K562 (cell line): ENCODE results near the gene CBS. TPM values are rescaled to one million over a fixed set of nuclear protein-coding genes. Genes with fewer than 3 reads are reported as not detected.
"Not testable (repeated sequence)": the region's sequence is repeated elsewhere in the genome, so short reads cannot be mapped to it uniquely, and the experiment has no call there.

Source experiments
- ATAC-seq: fragments of 200-7000 bp; cut with Tn5 transposase; 3 replicates; pipeline ENCODE4 v1.9.1; 2020; ENCODE audit warnings: moderate library complexity
- BruUV-seq: library from RNA; stranded (reverse); fragments of 400-500 nt; replicated peaks from 2 replicates; lab custom pipeline; 2021; lab: Mats Ljungman, UMichigan
- CTCF ChIA-PET: fragments of 300-600 bp; formaldehyde crosslinking; extraction: SDS; loops from one replicate; lab custom pipeline; 2021; ENCODE audit warnings: low intra/inter-chr PET ratio; lab: Yijun Ruan, JAX
- POLR2A ChIA-PET: fragments of 300-600, 350-650 bp; sonication (Branson Sonifier 250); formaldehyde crosslinking; extraction: SDS; loops from one replicate; lab custom pipeline; 2021; ENCODE audit warnings: antibody characterized with exemption, inconsistent platforms; lab: Yijun Ruan, JAX
- DNase-seq, 4 experiments: peaks; one replicate each; pipeline versions ENCODE4 v3.0.0 to v3.0.0-alpha.2; 2011 to 2018; ENCODE audit warnings: low spot score in 3 of 4, mixed read lengths in 3 of 4; ENCODE audit errors: extremely low read depth in 1 of 4
- FAIRE-seq: peaks from 2 replicates; lab custom pipeline; 2011; peaks lifted over from hg19 to GRCh38; lab: Jason Lieb, UNC
- H2AFZ ChIP-seq: 2 replicates; pipeline ENCODE4 v1.6.0; 2011; ENCODE audit warnings: low read depth, low read length, control low read depth, inconsistent platforms
- H3K27ac ChIP-seq: fragments of 200-600 bp; 3 replicates; pipeline ENCODE4 v1.8.0; 2011; ENCODE audit warnings: low read depth, mild to moderate bottlenecking, control low read depth, inconsistent platforms, low read length, moderate library complexity, mixed read lengths; ENCODE audit errors: extremely low read depth
- H3K27me3 ChIP-seq, 2 experiments: fragments of 300-600 bp in 1 of 2; 2 replicates in 1 of 2; 3 replicates in 1 of 2; pipeline versions ENCODE4 v1.6.0 to v1.8.0; 2011; ENCODE audit warnings: inconsistent platforms in 2 of 2, low read length in 2 of 2, mild to moderate bottlenecking in 1 of 2, mixed read lengths in 1 of 2, moderate library complexity in 1 of 2; ENCODE audit not compliant: control insufficient read depth in 2 of 2, insufficient read depth in 2 of 2
- H3K36me3 ChIP-seq: fragments of 300-600 bp; 3 replicates; pipeline ENCODE4 v1.8.0; 2011; ENCODE audit warnings: mild to moderate bottlenecking, low read length, inconsistent platforms; ENCODE audit not compliant: control insufficient read depth, insufficient read depth
- H3K4me1 ChIP-seq, 2 experiments: fragments of 200-600 bp in 1 of 2; replicated peaks in 1 of 2; 2 replicates in 1 of 2; 3 replicates in 1 of 2; pipeline versions ENCODE4 v1.5.1 to v1.8.0; 2011; ENCODE audit warnings: inconsistent platforms in 2 of 2, low read length in 2 of 2, mild to moderate bottlenecking in 1 of 2, mixed read lengths in 1 of 2, moderate library complexity in 1 of 2; ENCODE audit not compliant: control insufficient read depth in 2 of 2, insufficient read depth in 2 of 2
- H3K4me2 ChIP-seq: 2 replicates; pipeline ENCODE4 v1.6.1; 2011; ENCODE audit warnings: low read length, control low read depth, inconsistent platforms, mixed read lengths; ENCODE audit not compliant: insufficient read depth
- H3K4me3 ChIP-seq: fragments of 200-600 bp; sonication (generic), shearing (Covaris generic); 2 replicates; pipeline ENCODE4 v1.5.1; 2016; ENCODE audit warnings: control low read depth, inconsistent platforms
- H3K79me2 ChIP-seq: fragments of 200-600 bp; 3 replicates; pipeline ENCODE4 v1.8.0; 2011; ENCODE audit warnings: low read length, inconsistent platforms; ENCODE audit not compliant: control insufficient read depth, insufficient read depth
- H3K9ac ChIP-seq, 2 experiments: 2 replicates each; pipeline versions ENCODE4 v1.6.0 to v1.6.1; 2011; ENCODE audit warnings: low read depth in 2 of 2, low read length in 2 of 2, control low read depth in 1 of 2, inconsistent platforms in 1 of 2, mild to moderate bottlenecking in 1 of 2, mixed read lengths in 1 of 2; ENCODE audit not compliant: insufficient read depth in 1 of 2
- H3K9me1 ChIP-seq: one replicate; pipeline ENCODE4 v1.6.0; 2011; ENCODE audit warnings: inconsistent platforms, mild to moderate bottlenecking, low read length, moderate library complexity; ENCODE audit not compliant: control insufficient read depth, insufficient read depth
- H3K9me3 ChIP-seq: replicated peaks from 2 replicates; pipeline ENCODE4 v1.5.1; 2011; ENCODE audit warnings: low read depth, low read length, inconsistent platforms; ENCODE audit not compliant: control insufficient read depth, insufficient read depth
- H4K20me1 ChIP-seq: replicated peaks from 2 replicates; pipeline ENCODE4 v1.6.1; 2011; ENCODE audit warnings: low read length, inconsistent platforms, mixed read lengths; ENCODE audit not compliant: control insufficient read depth, insufficient read depth
- HDAC1 ChIP-seq, 2 experiments: fragments of 450-650 bp; IDR thresholded peaks; 2 replicates each; pipeline ENCODE4 v1.6.1; 2016 to 2017; ENCODE audit warnings: inconsistent platforms in 1 of 2, mild to moderate bottlenecking in 1 of 2, moderate library complexity in 1 of 2
- LEF1 ChIP-seq: fragments of 450-650 bp; IDR thresholded peaks from 2 replicates; pipeline ENCODE4 v1.6.1; 2016; ENCODE audit warnings: mild to moderate bottlenecking
- SRF ChIP-seq, 2 experiments: fragments of 250-450, 450-650 bp in 1 of 2; sonication (Bioruptor Pico) in 1 of 2; sonication (generic) in 1 of 2; formaldehyde crosslinking; IDR thresholded peaks; 2 replicates each; pipeline versions ENCODE4 v1.5.0 to v1.5.1; 2020 to 2022; ENCODE audit warnings: mild to moderate bottlenecking in 1 of 2, missing genetic modification reagents in 1 of 2
- TCF15 ChIP-seq: fragments of 250-450 bp; sonication (Bioruptor Pico); IDR thresholded peaks from 2 replicates; pipeline ENCODE4 v1.8.0; 2022; ENCODE audit warnings: moderate library complexity, mild to moderate bottlenecking, inconsistent platforms
- WGBS: fragments of 100-300 bp; shearing (Covaris generic); methylation state at CpG from one replicate; pipeline ENCODE4 v1.1.6; 2016; ENCODE audit warnings: low coverage, mixed read lengths; ENCODE audit not compliant: insufficient coverage; ENCODE audit errors: missing lambda C conversion rate; 5-methylcytosine and 5-hydroxymethylcytosine counted together
- in situ Hi-C: fragments of 300-500 bp; cut with MboI; formaldehyde crosslinking; loops from 4 replicates; pipeline ENCODE4 v1.15.0; 2018; ENCODE audit warnings: inconsistent platforms, mixed read lengths
- intact Hi-C: fragments of 100-400 bp; cut with micrococcal nuclease; formaldehyde crosslinking; loops from 2 replicates; pipeline ENCODE4 v1.14.2; 2022
- polyA plus RNA-seq, 8 experiments: library from polyadenylated mRNA; depleted of rRNA in 4 of 8; stranded (reverse) in 5 of 8; unstranded in 3 of 8; fragments of >200 nt; fragmentation: Nextera tagmentation in 2 of 8; fragmentation: Illumina TruSeq in 1 of 8; extraction: Ambion mirVana in 2 of 8; extraction: Trizol in 1 of 8; gene quantifications; 2 replicates each; pipeline versions ENCODE4 v1.2.1 to v1.2.3, GENCODE V29; 2011 to 2014; ENCODE audit warnings: inconsistent platforms in 1 of 8, missing spikeins in 1 of 8
- total RNA-seq, 7 experiments: library from RNA; depleted of rRNA in 6 of 7; stranded (reverse); fragments of >200 nt in 6 of 7; fragmentation: Illumina TruSeq in 2 of 7; extraction: Trizol in 2 of 7; gene quantifications; 2 replicates each; pipeline versions ENCODE4 v1.2.1 to v1.2.3, GENCODE V29; 2011 to 2021; ENCODE audit warnings: low replicate concordance in 1 of 7

CBS gene
- total and polyA plus RNA-seq, 9 of the 15 experiments (the other 6 are each of a cell fraction or from before 2014, with no cell fraction given), result 4.6 to 472 (median 152) TPM

GRCh38 chr21:43006874-43007208 lies 68.8 kb downstream of the CBS start (continued):
- TF ChIP-seq TCF15, result no peak
- TF ChIP-seq SRF (CRISPR knock-in tag; IDR thresholded peaks at IDR 0.05), result no peak
- TF ChIP-seq HDAC1 (IDR thresholded peaks at IDR 0.05), result peak in 1 of 2 experiments; percentile 76; a peak in 2 of 4 replicates
- TF ChIP-seq LEF1, result no peak; the same call in 1 of the 2 replicates

- H3K9ac ChIP-seq, H3K4me1 ChIP-seq, H3K27me3 ChIP-seq, H3K9me1 ChIP-seq, in situ Hi-C loops, BruUV-seq, H3K9me3 ChIP-seq, H3K4me2 ChIP-seq, H3K4me3 ChIP-seq, ATAC-seq, H3K27ac ChIP-seq, H2AFZ ChIP-seq, DNase-seq, H3K79me2 ChIP-seq, intact Hi-C loops, CTCF ChIA-PET, H4K20me1 ChIP-seq, FAIRE-seq: not testable (repeated sequence)
- peaks cover 32% of the 10 kb centered on the region for H3K36me3 ChIP-seq
- 69% methylated on average over 14 of the region's 14 CpGs for WGBS
- POLR2A ChIA-PET, result interaction anchor here (0.6 to 1.3 kb wide), 2 partner anchors 32 to 1934 kb away, joined by 3 read pairs; partner anchors contain the start of gene PKNOX1
Observed at GRCh38 chr21:43006051-43006873, 69.4 kb downstream of the CBS start.
